ENCODE data around the gene SCARF1.

GRCh38 chr17:1625053-1625452 lies 20.5 kb downstream of the SCARF1 start:
- TF ChIP-seq, protein P1, sequence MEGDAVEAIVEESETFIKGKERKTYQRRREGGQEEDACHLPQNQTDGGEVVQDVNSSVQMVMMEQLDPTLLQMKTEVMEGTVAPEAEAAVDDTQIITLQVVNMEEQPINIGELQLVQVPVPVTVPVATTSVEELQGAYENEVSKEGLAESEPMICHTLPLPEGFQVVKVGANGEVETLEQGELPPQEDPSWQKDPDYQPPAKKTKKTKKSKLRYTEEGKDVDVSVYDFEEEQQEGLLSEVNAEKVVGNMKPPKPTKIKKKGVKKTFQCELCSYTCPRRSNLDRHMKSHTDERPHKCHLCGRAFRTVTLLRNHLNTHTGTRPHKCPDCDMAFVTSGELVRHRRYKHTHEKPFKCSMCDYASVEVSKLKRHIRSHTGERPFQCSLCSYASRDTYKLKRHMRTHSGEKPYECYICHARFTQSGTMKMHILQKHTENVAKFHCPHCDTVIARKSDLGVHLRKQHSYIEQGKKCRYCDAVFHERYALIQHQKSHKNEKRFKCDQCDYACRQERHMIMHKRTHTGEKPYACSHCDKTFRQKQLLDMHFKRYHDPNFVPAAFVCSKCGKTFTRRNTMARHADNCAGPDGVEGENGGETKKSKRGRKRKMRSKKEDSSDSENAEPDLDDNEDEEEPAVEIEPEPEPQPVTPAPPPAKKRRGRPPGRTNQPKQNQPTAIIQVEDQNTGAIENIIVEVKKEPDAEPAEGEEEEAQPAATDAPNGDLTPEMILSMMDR (conservative IDR thresholded peaks at IDR 0.05): no peak
- TF ChIP-seq EZH2 (IDR thresholded peaks at IDR 0.05; ENCODE audit: low read depth): no peak
